Measurements from ENCODE around the gene ME1.

ME1 gene

GRCh38 chr6:83188501-83188900 lies 242.3 kb downstream of the ME1 start:
- no peak for DNase-seq

GRCh38 chr6:83185096-83185495 lies 245.8 kb downstream of the ME1 start:
- DNase-seq, result no peak

GRCh38 chr6:83183082-83183828 lies 247.6 kb downstream of the ME1 start:
- peak; percentile 92 for DNase-seq

DNA sequence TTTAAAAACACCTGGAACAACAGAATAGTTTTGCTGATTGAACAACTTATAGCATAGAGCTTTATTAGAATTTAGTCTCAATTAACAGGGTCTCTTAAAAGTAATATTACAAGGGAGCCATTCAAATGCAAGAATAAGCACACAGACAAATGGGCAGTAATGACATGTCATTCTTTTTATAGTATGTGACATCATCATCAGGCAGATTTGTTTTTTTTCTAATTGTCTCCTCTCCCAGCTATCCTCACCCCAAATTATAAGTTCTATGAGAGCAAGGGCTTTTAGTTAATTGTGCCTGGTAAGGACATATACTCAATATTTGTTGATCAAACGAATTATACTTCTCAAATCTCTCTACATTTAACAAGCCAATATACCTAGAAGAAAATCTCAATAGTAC lies 248.7 kb downstream of the ME1 start:
- no peak for DNase-seq

GRCh38 chr6:83180426-83180950 lies 250.4 kb downstream of the ME1 start:
- DNase-seq, result no peak

DNA sequence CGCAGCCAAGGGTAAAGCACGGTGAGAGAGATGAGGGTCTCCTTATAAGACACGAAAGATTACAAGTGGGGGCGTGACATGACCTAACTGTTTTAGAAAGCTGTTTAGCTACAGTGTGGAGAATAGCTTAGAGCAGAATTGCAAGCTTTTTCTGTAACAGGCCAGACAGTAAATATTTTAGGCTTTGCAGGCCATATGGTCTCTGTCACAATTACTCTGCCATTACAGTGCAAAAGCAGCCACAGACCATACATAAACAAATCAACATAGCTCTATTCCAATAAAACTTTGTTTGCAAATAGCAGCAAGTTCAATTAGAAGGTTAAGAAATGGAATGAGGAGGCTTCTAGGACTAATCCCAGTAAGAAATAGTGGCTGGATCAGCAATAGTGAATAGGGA lies 254.6 kb downstream of the ME1 start:
- DNase-seq, result no peak

GRCh38 chr6:83169511-83169910 lies 261.3 kb downstream of the ME1 start:
- no peak for DNase-seq

DNA sequence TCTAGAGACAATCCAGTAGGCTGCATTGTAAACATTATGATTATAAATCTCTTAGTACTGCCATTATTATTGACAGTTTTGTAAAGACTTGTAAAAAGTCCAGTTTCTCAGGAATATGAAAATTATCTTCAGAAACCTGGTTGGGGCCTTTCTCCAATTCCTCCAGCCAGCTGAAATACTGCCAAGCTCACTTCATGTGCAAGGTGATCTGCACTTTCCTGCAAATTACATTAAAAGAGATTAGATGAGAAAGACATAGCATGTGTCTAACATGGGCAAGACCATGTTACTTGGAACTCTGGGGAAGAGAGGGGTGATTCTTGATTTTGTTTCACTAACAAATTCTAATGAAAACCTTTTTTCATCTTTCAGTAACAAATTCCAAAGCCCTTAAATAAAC lies 261.7 kb downstream of the ME1 start:
- DNase-seq, result no peak

GRCh38 chr6:83168556-83168955 lies 262.3 kb downstream of the ME1 start:
- no peak for DNase-seq

- no peak for DNase-seq
Observed at GRCh38 chr6:83167726-83168278, 263.0 kb downstream of the ME1 start.
